ENCODE results near the gene DYNC1LI2. TPM values are rescaled to one million over a fixed set of nuclear protein-coding genes. Genes with fewer than 3 reads are reported as not detected.

DYNC1LI2 gene
- total RNA-seq, 2 experiments from 2014 or later: 48.9 to 62.4 TPM

DNA sequence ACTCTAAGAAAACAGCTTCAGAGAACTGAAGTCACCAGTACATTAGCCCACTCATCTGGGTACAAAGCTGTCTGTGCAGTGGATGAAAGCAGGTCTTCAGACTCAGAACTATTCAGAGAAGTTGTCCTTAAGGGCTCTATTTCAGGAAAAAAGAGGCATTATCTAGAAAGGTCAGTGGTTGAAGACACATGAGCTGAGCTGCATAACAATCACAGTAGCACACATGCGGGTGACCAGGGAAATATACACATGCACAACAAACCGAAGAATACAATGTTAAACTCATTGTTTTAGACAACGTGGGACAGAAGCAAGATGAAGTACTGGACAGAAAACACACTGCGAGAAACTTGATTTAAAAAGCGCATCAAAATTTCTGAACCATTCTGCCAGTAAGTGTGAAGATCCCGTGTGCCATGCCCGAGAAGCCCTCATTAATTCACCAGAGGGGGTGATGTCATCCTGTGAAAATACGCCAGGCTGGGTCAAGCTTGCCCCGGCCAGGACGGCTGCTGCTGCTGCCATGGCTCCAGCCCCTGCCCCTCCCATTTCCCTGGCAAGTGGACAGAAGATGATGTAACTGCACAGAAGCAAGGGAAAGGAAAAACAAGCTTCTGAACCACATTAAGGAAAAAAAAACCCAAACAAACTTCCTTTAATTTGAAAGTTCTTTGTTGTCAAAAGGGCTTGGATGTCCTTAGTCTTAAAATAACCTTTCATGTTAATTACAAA is 10.1 kb downstream of the DYNC1LI2 start:
- intact Hi-C loops (cut with micrococcal nuclease; ENCODE audit: unreplicated experiment): no loop called here
- H2AFZ ChIP-seq (ENCODE audit: low read length): no peak overlapping the region
- no peaks in the 10 kb centered on the region for H3K4me1 ChIP-seq (ENCODE audit: insufficient read depth, low read length, poor library complexity, severe bottlenecking)
- ChIA-PET POLR2A (interaction anchor here (0.6 to 1.2 kb wide), 5 partner anchors 23 to 186 kb away, joined by 3 to 7 read pairs (median 3); no protein-coding TSS in a partner anchor), CTCF (ENCODE audit: unreplicated experiment) (no interaction called here)
- no peak overlapping the region for H3K4me2 ChIP-seq (ENCODE audit: low read length)
- no peak overlapping the region for H3K27ac ChIP-seq (ENCODE audit: low read depth, low read length, poor library complexity, severe bottlenecking)
- peaks cover 96% of the 10 kb centered on the region for H3K36me3 ChIP-seq (ENCODE audit: insufficient read depth, low read length)
- H4K20me1 ChIP-seq (ENCODE audit: insufficient read depth, low read length): peaks cover 4% of the 10 kb centered on the region
- BruUV-seq (replicated peaks): no TSS peak
- DNase-seq (ENCODE audit: low spot score): no peak
- peaks cover 12% of the 10 kb centered on the region for H3K79me2 ChIP-seq (ENCODE audit: insufficient read depth, low read depth, low read length)
- H3K4me3 ChIP-seq (ENCODE audit: low read depth, low read length, poor library complexity, severe bottlenecking): no peak overlapping the region
- no peaks in the 10 kb centered on the region for H3K9me2 ChIP-seq (ENCODE audit: insufficient read depth, low read length)
- no peaks in the 10 kb centered on the region for H3K9me3 ChIP-seq (ENCODE audit: low read length)
- TF ChIP-seq, protein P1, sequence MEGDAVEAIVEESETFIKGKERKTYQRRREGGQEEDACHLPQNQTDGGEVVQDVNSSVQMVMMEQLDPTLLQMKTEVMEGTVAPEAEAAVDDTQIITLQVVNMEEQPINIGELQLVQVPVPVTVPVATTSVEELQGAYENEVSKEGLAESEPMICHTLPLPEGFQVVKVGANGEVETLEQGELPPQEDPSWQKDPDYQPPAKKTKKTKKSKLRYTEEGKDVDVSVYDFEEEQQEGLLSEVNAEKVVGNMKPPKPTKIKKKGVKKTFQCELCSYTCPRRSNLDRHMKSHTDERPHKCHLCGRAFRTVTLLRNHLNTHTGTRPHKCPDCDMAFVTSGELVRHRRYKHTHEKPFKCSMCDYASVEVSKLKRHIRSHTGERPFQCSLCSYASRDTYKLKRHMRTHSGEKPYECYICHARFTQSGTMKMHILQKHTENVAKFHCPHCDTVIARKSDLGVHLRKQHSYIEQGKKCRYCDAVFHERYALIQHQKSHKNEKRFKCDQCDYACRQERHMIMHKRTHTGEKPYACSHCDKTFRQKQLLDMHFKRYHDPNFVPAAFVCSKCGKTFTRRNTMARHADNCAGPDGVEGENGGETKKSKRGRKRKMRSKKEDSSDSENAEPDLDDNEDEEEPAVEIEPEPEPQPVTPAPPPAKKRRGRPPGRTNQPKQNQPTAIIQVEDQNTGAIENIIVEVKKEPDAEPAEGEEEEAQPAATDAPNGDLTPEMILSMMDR (conservative IDR thresholded peaks at IDR 0.05; ENCODE audit: low read length): no peak
- no peak for TF ChIP-seq EZH2phosphoT487 (IDR thresholded peaks at IDR 0.05; ENCODE audit: borderline replicate concordance, low read depth, low read length)

GRCh38 chr16:66740533-66740932 is 10.9 kb downstream of the DYNC1LI2 start:
- ChIA-PET POLR2A (no interaction called here), CTCF (ENCODE audit: unreplicated experiment) (no interaction called here)
- peaks cover 4% of the 10 kb centered on the region for H4K20me1 ChIP-seq (ENCODE audit: insufficient read depth, low read length)
- no peak overlapping the region for H3K4me3 ChIP-seq (ENCODE audit: low read depth, low read length, poor library complexity, severe bottlenecking)
- TF ChIP-seq, protein P1 (conservative IDR thresholded peaks at IDR 0.05; ENCODE audit: low read length): no peak
- no peak for TF ChIP-seq EZH2phosphoT487 (IDR thresholded peaks at IDR 0.05; ENCODE audit: borderline replicate concordance, low read depth, low read length)
- no peaks in the 10 kb centered on the region for H3K4me1 ChIP-seq (ENCODE audit: insufficient read depth, low read length, poor library complexity, severe bottlenecking)
- no peaks in the 10 kb centered on the region for H3K9me2 ChIP-seq (ENCODE audit: insufficient read depth, low read length)
- no peak overlapping the region for H3K27ac ChIP-seq (ENCODE audit: low read depth, low read length, poor library complexity, severe bottlenecking)
- BruUV-seq (replicated peaks): no TSS peak
- H2AFZ ChIP-seq (ENCODE audit: low read length): no peak overlapping the region
- H3K9me3 ChIP-seq (ENCODE audit: low read length): no peaks in the 10 kb centered on the region
- peaks cover 97% of the 10 kb centered on the region for H3K36me3 ChIP-seq (ENCODE audit: insufficient read depth, low read length)
- DNase-seq (ENCODE audit: low spot score): no peak
- no peak overlapping the region for H3K4me2 ChIP-seq (ENCODE audit: low read length)
- H3K79me2 ChIP-seq (ENCODE audit: insufficient read depth, low read depth, low read length): peaks cover 9% of the 10 kb centered on the region
- intact Hi-C loops (cut with micrococcal nuclease; ENCODE audit: unreplicated experiment): no loop called here

- no peaks in the 10 kb centered on the region for H3K4me1 ChIP-seq (ENCODE audit: insufficient read depth, low read length, poor library complexity, severe bottlenecking)
- H3K9me2 ChIP-seq (ENCODE audit: insufficient read depth, low read length): no peaks in the 10 kb centered on the region
- no TSS peak for BruUV-seq (replicated peaks)
- H3K36me3 ChIP-seq (ENCODE audit: insufficient read depth, low read length): peaks cover 97% of the 10 kb centered on the region
- H4K20me1 ChIP-seq (ENCODE audit: insufficient read depth, low read length): peaks cover 4% of the 10 kb centered on the region
- no peak overlapping the region for H3K27ac ChIP-seq (ENCODE audit: low read depth, low read length, poor library complexity, severe bottlenecking)
- peaks cover 9% of the 10 kb centered on the region for H3K79me2 ChIP-seq (ENCODE audit: insufficient read depth, low read depth, low read length)
- no peak overlapping the region for H3K4me2 ChIP-seq (ENCODE audit: low read length)
- peak; percentile 53 for DNase-seq (ENCODE audit: low spot score)
- intact Hi-C loops (cut with micrococcal nuclease; ENCODE audit: unreplicated experiment): no loop called here
- no peaks in the 10 kb centered on the region for H3K9me3 ChIP-seq (ENCODE audit: low read length)
- H2AFZ ChIP-seq (ENCODE audit: low read length): no peak overlapping the region
- H3K4me3 ChIP-seq (ENCODE audit: low read depth, low read length, poor library complexity, severe bottlenecking): no peak overlapping the region
- CTCF ChIA-PET (ENCODE audit: unreplicated experiment): no interaction called here
- TF ChIP-seq EZH2phosphoT487 (IDR thresholded peaks at IDR 0.05; ENCODE audit: borderline replicate concordance, low read depth, low read length): no peak
- TF ChIP-seq, protein P1 (conservative IDR thresholded peaks at IDR 0.05; ENCODE audit: low read length): peak; percentile 88
- POLR2A ChIA-PET: no interaction called here
Measured at GRCh38 chr16:66740010-66740409, 11.4 kb downstream of the DYNC1LI2 start.
